Coronary artery (tissue), 2 donors: ENCODE results near the gene CDC42BPB.

Experiments
- DNase-seq: peaks from one replicate; pipeline ENCODE4 v3.0.0-alpha.2; 2017; ENCODE audit warnings: low spot score
- H3K27ac ChIP-seq, 2 donors: fragments of 200-600 bp; sonication (generic); one replicate each; pipeline ENCODE4 v1.5.1; 2016 to 2019
- H3K4me3 ChIP-seq: fragments of 200-600 bp; sonication (generic); 2 replicates; pipeline ENCODE4 v1.5.1; 2016; ENCODE audit warnings: mild to moderate bottlenecking, moderate library complexity
- TF ChIP-seq, protein P1 (sequence below): fragments of 200-600 bp; sonication (generic); IDR thresholded peaks from one replicate; pipeline ENCODE4 v1.5.1; 2019; ENCODE audit warnings: antibody characterized with exemption

CDC42BPB gene

DNA sequence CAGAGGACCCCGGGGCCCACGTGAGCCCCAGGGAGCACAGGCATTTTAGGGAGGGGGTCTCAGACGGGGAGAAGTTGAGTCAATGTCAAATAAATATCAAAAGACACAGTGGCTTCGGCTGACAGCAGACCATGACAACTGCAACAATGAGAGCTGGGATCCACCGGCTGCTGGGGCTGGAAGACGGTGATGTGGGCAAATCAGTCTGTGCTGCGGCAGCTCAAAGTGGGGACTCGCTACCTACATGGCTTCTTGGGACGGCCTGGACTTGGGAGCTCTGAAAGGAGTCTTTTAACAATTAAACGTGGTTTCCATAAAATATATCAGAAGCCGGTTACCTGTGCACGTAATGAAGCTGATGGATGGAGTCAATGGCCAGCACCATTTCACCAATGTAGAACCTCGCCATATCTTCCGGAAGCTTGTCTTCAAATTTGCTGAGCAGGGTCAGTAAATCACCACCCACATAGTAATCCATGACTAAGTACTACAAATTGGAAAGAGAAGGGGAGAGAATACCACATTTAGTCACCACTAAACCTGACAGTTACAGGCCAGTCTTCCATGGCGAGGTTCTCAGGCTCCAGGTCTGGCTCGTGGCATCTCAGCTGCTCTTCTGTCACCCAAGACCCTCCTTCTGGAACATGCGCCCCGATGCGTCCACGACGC lies 58.0 kb downstream of the CDC42BPB start:
- DNase-seq, result no peak
- no peak overlapping the region for H3K27ac ChIP-seq
- no peak overlapping the region for H3K4me3 ChIP-seq
- TF ChIP-seq, protein P1, sequence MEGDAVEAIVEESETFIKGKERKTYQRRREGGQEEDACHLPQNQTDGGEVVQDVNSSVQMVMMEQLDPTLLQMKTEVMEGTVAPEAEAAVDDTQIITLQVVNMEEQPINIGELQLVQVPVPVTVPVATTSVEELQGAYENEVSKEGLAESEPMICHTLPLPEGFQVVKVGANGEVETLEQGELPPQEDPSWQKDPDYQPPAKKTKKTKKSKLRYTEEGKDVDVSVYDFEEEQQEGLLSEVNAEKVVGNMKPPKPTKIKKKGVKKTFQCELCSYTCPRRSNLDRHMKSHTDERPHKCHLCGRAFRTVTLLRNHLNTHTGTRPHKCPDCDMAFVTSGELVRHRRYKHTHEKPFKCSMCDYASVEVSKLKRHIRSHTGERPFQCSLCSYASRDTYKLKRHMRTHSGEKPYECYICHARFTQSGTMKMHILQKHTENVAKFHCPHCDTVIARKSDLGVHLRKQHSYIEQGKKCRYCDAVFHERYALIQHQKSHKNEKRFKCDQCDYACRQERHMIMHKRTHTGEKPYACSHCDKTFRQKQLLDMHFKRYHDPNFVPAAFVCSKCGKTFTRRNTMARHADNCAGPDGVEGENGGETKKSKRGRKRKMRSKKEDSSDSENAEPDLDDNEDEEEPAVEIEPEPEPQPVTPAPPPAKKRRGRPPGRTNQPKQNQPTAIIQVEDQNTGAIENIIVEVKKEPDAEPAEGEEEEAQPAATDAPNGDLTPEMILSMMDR, result no peak

GRCh38 chr14:102998393-102998792 lies 59.0 kb downstream of the CDC42BPB start:
- Histone ChIP-seq H3K27ac (no peak overlapping the region), H3K4me3 (no peak overlapping the region)
- no peak for DNase-seq
- TF ChIP-seq, protein P1, result no peak

DNA sequence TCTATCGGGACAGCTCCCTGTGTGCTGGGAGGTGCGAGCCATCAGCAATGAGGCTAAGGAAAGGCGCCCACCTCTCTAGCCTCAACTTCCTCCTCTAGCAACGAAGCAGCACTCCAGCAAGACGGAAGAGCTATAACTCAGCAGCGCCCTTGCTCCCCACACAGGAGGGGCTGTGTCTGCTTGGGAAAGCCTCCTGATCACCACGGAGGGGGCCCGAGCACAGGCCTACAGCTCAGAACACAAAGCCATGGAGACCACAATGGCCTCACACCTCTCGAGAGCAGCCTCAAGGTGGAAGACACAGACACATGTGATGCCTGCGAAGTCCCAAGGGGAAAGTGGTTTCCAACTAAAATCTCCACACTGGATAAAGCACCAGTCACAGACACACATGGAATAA lies 60.4 kb downstream of the CDC42BPB start:
- DNase-seq, result no peak
- TF ChIP-seq, protein P1, result no peak
- Histone ChIP-seq H3K27ac (no peak overlapping the region), H3K4me3 (no peak overlapping the region)

DNA sequence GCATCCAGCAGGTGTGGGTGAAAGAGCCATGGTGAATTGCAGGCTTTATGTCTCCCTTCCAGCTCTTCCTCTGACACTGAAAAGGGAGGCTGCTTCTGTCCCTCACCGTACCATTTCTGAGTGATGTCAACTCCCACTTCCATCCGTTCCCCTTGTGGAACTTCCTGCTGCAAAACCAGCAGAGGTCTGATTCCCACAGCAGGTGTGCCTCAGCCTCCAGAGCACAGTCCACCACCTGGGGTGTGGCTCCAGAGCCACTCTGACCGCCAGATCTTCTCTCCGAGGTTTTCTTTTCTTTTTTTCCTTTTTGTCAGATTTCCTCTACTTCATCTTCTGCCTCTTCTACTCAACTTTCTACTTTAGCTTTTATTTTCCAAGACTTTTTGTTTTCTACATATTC lies 62.7 kb downstream of the CDC42BPB start:
- no peak for DNase-seq
- H3K27ac ChIP-seq, result no peak overlapping the region
- TF ChIP-seq, protein P1, result no peak
- no peak overlapping the region for H3K4me3 ChIP-seq

GRCh38 chr14:102993523-102993922 lies 63.8 kb downstream of the CDC42BPB start:
- no peak for DNase-seq
- Histone ChIP-seq H3K4me3 (no peak overlapping the region), H3K27ac (no peak overlapping the region)
- TF ChIP-seq, protein P1, result no peak

GRCh38 chr14:102991376-102991775 lies 66.0 kb downstream of the CDC42BPB start:
- TF ChIP-seq, protein P1, result no peak
- no peak for DNase-seq
- H3K27ac ChIP-seq, result no peak overlapping the region
- no peak overlapping the region for H3K4me3 ChIP-seq

DNA sequence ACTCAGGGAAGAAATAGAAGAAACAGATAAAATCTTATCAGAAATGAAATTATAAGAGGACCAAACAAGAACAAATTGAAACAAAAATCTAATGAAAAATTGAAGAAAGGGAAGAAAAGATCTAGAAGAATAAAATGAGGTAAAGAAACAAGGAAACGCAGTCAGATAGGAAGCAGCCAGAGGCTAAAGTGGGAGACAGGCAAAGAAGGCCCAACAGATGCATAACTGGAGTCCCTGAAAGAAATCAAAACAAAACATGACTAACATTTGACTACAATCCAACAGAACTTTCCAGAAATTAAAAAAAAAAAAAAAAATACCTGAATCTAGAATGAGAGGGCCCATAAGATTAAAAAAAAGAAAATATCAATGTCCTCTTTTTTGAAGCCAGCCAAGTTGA lies 69.3 kb downstream of the CDC42BPB start:
- no peak for DNase-seq
- TF ChIP-seq, protein P1, result no peak
- H3K27ac ChIP-seq, result no peak overlapping the region
- H3K4me3 ChIP-seq, result no peak overlapping the region
